Measurements from ENCODE around the gene ELOVL2.

- TF ChIP-seq EZH2 (IDR thresholded peaks at IDR 0.05; ENCODE audit: insufficient read depth, poor library complexity, severe bottlenecking) (no peak), EZH2phosphoT487 (IDR thresholded peaks at IDR 0.05; ENCODE audit: insufficient read depth, low read depth) (no peak)
Observed at GRCh38 chr6:11062083-11062482, 18.0 kb upstream of the ELOVL2 start.

Measured in GM23248 (cell line).